Measurements from ENCODE around the gene TMEM17. TPM values are rescaled to one million over a fixed set of nuclear protein-coding genes. Genes with fewer than 3 reads are reported as not detected.

TMEM17 gene
- total and polyA plus RNA-seq, 10 donors: 0.22 to 2.6 (median 0.69) TPM; not detected in 1

GRCh38 chr2:62469114-62469513 is 36.9 kb downstream of the TMEM17 start:
- no peaks in the 10 kb centered on the region for H3K9me3 ChIP-seq
- WGBS, 5 donors: 41 to 88% (median 61%) methylated on average over 1 of the region's 1 CpG
- TF ChIP-seq, protein P1, sequence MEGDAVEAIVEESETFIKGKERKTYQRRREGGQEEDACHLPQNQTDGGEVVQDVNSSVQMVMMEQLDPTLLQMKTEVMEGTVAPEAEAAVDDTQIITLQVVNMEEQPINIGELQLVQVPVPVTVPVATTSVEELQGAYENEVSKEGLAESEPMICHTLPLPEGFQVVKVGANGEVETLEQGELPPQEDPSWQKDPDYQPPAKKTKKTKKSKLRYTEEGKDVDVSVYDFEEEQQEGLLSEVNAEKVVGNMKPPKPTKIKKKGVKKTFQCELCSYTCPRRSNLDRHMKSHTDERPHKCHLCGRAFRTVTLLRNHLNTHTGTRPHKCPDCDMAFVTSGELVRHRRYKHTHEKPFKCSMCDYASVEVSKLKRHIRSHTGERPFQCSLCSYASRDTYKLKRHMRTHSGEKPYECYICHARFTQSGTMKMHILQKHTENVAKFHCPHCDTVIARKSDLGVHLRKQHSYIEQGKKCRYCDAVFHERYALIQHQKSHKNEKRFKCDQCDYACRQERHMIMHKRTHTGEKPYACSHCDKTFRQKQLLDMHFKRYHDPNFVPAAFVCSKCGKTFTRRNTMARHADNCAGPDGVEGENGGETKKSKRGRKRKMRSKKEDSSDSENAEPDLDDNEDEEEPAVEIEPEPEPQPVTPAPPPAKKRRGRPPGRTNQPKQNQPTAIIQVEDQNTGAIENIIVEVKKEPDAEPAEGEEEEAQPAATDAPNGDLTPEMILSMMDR (IDR thresholded peaks at IDR 0.05 in 8 of 11, conservative IDR thresholded peaks at IDR 0.05 in 3 of 11): no peak
- TF ChIP-seq POLR2A (IDR thresholded peaks at IDR 0.05) (no peak), POLR2AphosphoS5 (IDR thresholded peaks at IDR 0.05) (no peak)
- H3K27me3 ChIP-seq (replicated peaks in 1 of 7): no peaks in the 10 kb centered on the region
- H3K4me1 ChIP-seq: peaks cover 0 to 11% (median under 1%) of the 10 kb centered on the region in 6 donors
- intact Hi-C loops (cut with DNase I; ENCODE audit: low total_unique reads): no loop called here
- no peak overlapping the region for H3K27ac ChIP-seq
- H3K36me3 ChIP-seq: no peaks in the 10 kb centered on the region
- no peak for DNase-seq
- no peak overlapping the region for H3K4me3 ChIP-seq

DNA sequence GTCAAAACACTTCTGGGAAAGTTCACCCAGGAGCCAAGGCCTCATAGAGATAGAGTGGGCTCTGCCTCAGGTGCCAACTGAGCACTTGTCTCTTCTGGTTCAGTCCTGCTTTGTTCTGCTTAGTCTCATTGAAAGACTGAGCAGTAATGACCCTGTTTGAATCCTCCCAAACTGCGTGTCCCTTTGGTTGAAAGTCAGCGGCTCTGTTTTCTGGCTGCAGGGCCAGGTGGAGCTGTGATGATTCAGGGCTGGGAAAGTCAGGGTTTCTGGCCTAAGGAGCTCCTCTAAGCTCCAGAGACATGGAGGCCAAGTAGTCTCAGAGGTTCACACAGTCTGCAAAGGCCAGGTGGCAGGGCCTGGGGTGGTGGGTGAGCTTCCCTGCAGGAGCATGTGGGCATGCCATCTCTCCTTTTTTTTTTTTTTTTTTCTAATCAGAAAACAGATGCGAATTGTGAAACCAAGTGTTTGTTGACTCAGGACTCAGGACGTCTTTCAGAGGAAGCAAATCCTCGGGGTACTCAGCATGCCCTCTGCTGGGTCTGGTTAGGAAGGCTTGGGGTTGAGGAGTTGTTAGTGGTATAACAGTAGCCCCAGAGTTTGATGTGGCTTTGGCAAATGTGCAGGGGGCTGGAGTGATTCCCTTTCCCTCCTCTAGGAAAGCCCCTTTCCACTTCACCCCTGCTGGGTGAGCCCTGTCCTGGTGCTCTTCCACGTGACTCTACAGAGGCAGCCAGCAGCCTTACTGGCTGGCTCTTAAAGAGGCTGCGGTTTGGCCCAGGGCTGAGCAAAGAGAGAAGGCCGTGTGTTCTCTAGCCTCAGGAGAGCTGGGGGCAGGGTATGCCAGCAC is 38.3 kb downstream of the TMEM17 start:
- Histone ChIP-seq H3K4me1 (no peaks in the 10 kb centered on the region), H3K27ac (no peak overlapping the region), H3K27me3 (replicated peaks in 1 of 7) (no peaks in the 10 kb centered on the region), H3K4me3 (no peak overlapping the region), H3K9me3 (no peaks in the 10 kb centered on the region), H3K36me3 (no peaks in the 10 kb centered on the region)
- intact Hi-C loops (cut with DNase I; ENCODE audit: low total_unique reads): no loop called here
- no peak for DNase-seq
- 65 to 79% (median 67%) methylated on average over 8 of the region's 8 CpGs for WGBS, 5 donors
- TF ChIP-seq POLR2A (IDR thresholded peaks at IDR 0.05) (no peak), POLR2AphosphoS5 (IDR thresholded peaks at IDR 0.05) (no peak)
- TF ChIP-seq, protein P1 (IDR thresholded peaks at IDR 0.05 in 8 of 11, conservative IDR thresholded peaks at IDR 0.05 in 3 of 11): no peak

DNA sequence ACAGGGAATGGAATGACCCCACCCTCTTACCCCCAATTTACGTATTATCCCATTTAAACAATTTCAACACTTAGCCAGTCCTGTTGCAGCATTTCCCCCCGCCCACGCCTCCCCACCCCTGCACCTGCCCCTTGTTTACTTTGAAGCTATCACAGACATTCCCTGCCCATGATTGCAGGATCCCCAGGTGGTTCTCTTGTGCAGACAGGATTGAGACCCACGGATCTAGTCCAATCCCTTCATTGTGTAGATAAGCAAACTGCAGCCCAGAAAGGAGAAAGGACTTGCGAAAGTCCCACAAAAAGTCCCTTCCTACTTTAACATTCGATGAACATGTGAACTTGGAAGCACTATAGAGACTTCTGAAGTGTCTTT is 38.9 kb downstream of the TMEM17 start:
- Histone ChIP-seq H3K27me3 (replicated peaks in 1 of 7) (no peaks in the 10 kb centered on the region), H3K4me1 (no peaks in the 10 kb centered on the region), H3K4me3 (no peak overlapping the region), H3K36me3 (no peaks in the 10 kb centered on the region), H3K27ac (no peak overlapping the region), H3K9me3 (no peaks in the 10 kb centered on the region)
- 47 to 81% (median 68%) methylated on average over 6 of the region's 6 CpGs for WGBS, 5 donors
- intact Hi-C loops (cut with DNase I; ENCODE audit: low total_unique reads): no loop called here
- TF ChIP-seq POLR2AphosphoS5 (IDR thresholded peaks at IDR 0.05) (no peak), POLR2A (IDR thresholded peaks at IDR 0.05) (no peak)
- TF ChIP-seq, protein P1 (IDR thresholded peaks at IDR 0.05 in 8 of 11, conservative IDR thresholded peaks at IDR 0.05 in 3 of 11): no peak
- DNase-seq: no peak

DNA sequence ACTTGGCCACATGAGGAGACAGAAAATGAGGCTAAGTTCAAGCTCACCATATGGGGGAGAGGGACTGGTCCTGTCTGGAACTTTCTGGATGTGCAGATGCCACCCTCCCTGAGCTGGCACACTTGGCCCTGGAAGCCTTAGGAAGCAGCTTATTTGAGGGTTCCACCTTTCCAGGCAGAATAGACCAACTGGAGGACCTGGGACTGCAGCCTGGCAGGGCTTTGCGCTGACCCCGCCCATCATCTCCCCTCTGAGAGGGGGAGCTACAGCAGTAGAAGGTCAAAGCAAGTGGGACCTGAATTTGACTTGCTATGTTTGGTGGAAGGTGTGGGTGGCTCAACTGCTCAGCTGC is 39.5 kb downstream of the TMEM17 start:
- DNase-seq: no peak
- intact Hi-C loops (cut with DNase I; ENCODE audit: low total_unique reads): no loop called here
- Histone ChIP-seq H3K36me3 (no peaks in the 10 kb centered on the region), H3K9me3 (no peaks in the 10 kb centered on the region), H3K4me3 (no peak overlapping the region), H3K27ac (no peak overlapping the region), H3K27me3 (replicated peaks in 1 of 7) (no peaks in the 10 kb centered on the region), H3K4me1 (no peaks in the 10 kb centered on the region)
- TF ChIP-seq POLR2AphosphoS5 (IDR thresholded peaks at IDR 0.05) (no peak), POLR2A (IDR thresholded peaks at IDR 0.05) (no peak)
- TF ChIP-seq, protein P1 (IDR thresholded peaks at IDR 0.05 in 8 of 11, conservative IDR thresholded peaks at IDR 0.05 in 3 of 11): no peak
- WGBS, 5 donors: 92 to 100% (median 98%) methylated on average over 2 of the region's 2 CpGs

Data from spleen (tissue), 11 donors.